Right kidney (tissue), 1 donor: Measurements from ENCODE around the gene PSIP1.
"Not testable (repeated sequence)": the region's sequence is repeated elsewhere in the genome, so short reads cannot be mapped to it uniquely, and the experiment has no call there.

Experiments used
- DNase-seq: peaks from one replicate; pipeline ENCODE4 v3.0.0-alpha.2; 2016

The PSIP1 gene

GRCh38 chr9:15509931-15510788 lies 610 bp downstream of the PSIP1 start:
- peak; percentile 76 for DNase-seq

GRCh38 chr9:15505921-15506320 lies 4.8 kb downstream of the PSIP1 start:
- DNase-seq, result no peak

- no peak for DNase-seq
Observed at GRCh38 chr9:15501803-15502202, 9.0 kb downstream of the PSIP1 start.

GRCh38 chr9:15501179-15501578 lies 9.6 kb downstream of the PSIP1 start:
- no peak for DNase-seq

- DNase-seq, result no peak
Observed at GRCh38 chr9:15499139-15499538, 11.6 kb downstream of the PSIP1 start.

- DNase-seq, result no peak
Observed at GRCh38 chr9:15498246-15498995, 12.3 kb downstream of the PSIP1 start.

GRCh38 chr9:15492485-15493150 lies 18.2 kb downstream of the PSIP1 start:
- DNase-seq, result no peak

GRCh38 chr9:15491950-15492349 lies 18.8 kb downstream of the PSIP1 start:
- no peak for DNase-seq

GRCh38 chr9:15485836-15486666 lies 24.7 kb downstream of the PSIP1 start:
- no peak for DNase-seq

GRCh38 chr9:15484802-15485201 lies 26.0 kb downstream of the PSIP1 start:
- DNase-seq, result no peak

GRCh38 chr9:15482146-15482545 lies 28.6 kb downstream of the PSIP1 start:
- DNase-seq, result no peak

GRCh38 chr9:15480028-15480427 lies 30.7 kb downstream of the PSIP1 start:
- DNase-seq, result no peak

GRCh38 chr9:15475923-15476536 lies 34.7 kb downstream of the PSIP1 start:
- no peak for DNase-seq

- no peak for DNase-seq
Observed at GRCh38 chr9:15469862-15470261, 40.9 kb downstream of the PSIP1 start.

GRCh38 chr9:15469406-15469805 lies 41.4 kb downstream of the PSIP1 start:
- DNase-seq, result no peak

GRCh38 chr9:15468145-15468544 lies 42.6 kb downstream of the PSIP1 start:
- DNase-seq, result no peak

GRCh38 chr9:15461601-15462000 lies 49.2 kb downstream of the PSIP1 start:
- no peak for DNase-seq

GRCh38 chr9:15461056-15461455 lies 49.7 kb downstream of the PSIP1 start:
- DNase-seq, result no peak

GRCh38 chr9:15453956-15454355 lies 56.8 kb downstream of the PSIP1 start:
- DNase-seq, result no peak

GRCh38 chr9:15444141-15444540 lies 66.6 kb downstream of the PSIP1 start:
- no peak for DNase-seq

GRCh38 chr9:15442264-15442663 lies 68.5 kb downstream of the PSIP1 start:
- DNase-seq, result not testable (repeated sequence)

- DNase-seq, result not testable (repeated sequence)
Observed at GRCh38 chr9:15441841-15442240, 68.9 kb downstream of the PSIP1 start.
